ENCODE results near the gene IRF4.

The IRF4 gene

GRCh38 chr6:355373-356208 is 36.0 kb upstream of the IRF4 start:
- H3K36me3 ChIP-seq (ENCODE audit: control insufficient read depth, insufficient read depth, low read length, severe bottlenecking): no peaks in the 10 kb centered on the region
- no peak for DNase-seq (ENCODE audit: low read depth)
- H3K9ac ChIP-seq (ENCODE audit: low read length): no peak overlapping the region
- H3K27me3 ChIP-seq (replicated peaks; ENCODE audit: control insufficient read depth, insufficient read depth, low read length): peaks cover 6% of the 10 kb centered on the region
- H3K4me3 ChIP-seq (ENCODE audit: low read length): no peak overlapping the region
- no peaks in the 10 kb centered on the region for H3K9me3 ChIP-seq (ENCODE audit: control insufficient read depth, low read length)
- no peaks in the 10 kb centered on the region for H3K4me1 ChIP-seq (ENCODE audit: control insufficient read depth, insufficient read depth, low read length)

- Histone ChIP-seq H3K9ac (ENCODE audit: low read length) (no peak overlapping the region), H3K27me3 (replicated peaks; ENCODE audit: control insufficient read depth, insufficient read depth, low read length) (peaks cover 12% of the 10 kb centered on the region), H3K4me3 (ENCODE audit: low read length) (no peak overlapping the region), H3K36me3 (ENCODE audit: control insufficient read depth, insufficient read depth, low read length, severe bottlenecking) (no peaks in the 10 kb centered on the region), H3K4me1 (ENCODE audit: control insufficient read depth, insufficient read depth, low read length) (peaks cover 3% of the 10 kb centered on the region), H3K9me3 (ENCODE audit: control insufficient read depth, low read length) (no peaks in the 10 kb centered on the region)
- no peak for DNase-seq (ENCODE audit: low read depth)
These were observed 34.7 kb upstream of the IRF4 start for GRCh38 chr6:356828-357251.

GRCh38 chr6:357261-357790 is 34.2 kb upstream of the IRF4 start:
- DNase-seq (ENCODE audit: low read depth): no peak
- H3K36me3 ChIP-seq (ENCODE audit: control insufficient read depth, insufficient read depth, low read length, severe bottlenecking): no peaks in the 10 kb centered on the region
- H3K9ac ChIP-seq (ENCODE audit: low read length): no peak overlapping the region
- H3K27me3 ChIP-seq (replicated peaks; ENCODE audit: control insufficient read depth, insufficient read depth, low read length): peaks cover 12% of the 10 kb centered on the region
- H3K9me3 ChIP-seq (ENCODE audit: control insufficient read depth, low read length): no peaks in the 10 kb centered on the region
- H3K4me1 ChIP-seq (ENCODE audit: control insufficient read depth, insufficient read depth, low read length): peaks cover 3% of the 10 kb centered on the region
- no peak overlapping the region for H3K4me3 ChIP-seq (ENCODE audit: low read length)

DNA sequence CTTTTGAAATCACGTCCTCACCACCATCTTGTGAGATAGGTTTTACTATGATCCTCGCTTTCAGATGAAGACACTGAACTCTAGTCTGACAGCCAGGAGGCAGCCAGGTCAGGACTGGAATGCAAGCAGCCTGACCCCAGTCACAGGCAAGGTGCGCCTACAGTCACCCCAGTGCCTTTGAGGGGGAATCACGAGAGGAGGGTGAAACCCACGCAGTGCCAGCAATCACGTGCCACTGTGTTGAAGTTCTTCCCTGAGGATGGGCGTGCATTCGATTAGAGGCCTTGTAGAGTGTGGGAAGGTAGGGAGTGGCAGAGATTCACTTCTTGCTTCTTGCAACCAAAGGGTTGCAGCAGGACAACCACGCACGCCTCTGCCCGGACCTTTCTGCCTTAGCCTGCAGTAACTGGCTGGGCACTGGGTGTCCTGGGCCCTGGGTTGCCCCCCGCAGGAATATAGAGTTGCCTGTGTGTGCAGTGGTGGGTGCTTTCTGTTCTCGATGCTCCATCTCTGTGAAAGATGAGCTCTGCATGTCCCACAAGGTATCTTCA is 33.7 kb upstream of the IRF4 start:
- DNase-seq (ENCODE audit: low read depth): no peak
- H3K4me1 ChIP-seq (ENCODE audit: control insufficient read depth, insufficient read depth, low read length): peaks cover 3% of the 10 kb centered on the region
- no peaks in the 10 kb centered on the region for H3K36me3 ChIP-seq (ENCODE audit: control insufficient read depth, insufficient read depth, low read length, severe bottlenecking)
- no peaks in the 10 kb centered on the region for H3K9me3 ChIP-seq (ENCODE audit: control insufficient read depth, low read length)
- H3K4me3 ChIP-seq (ENCODE audit: low read length): no peak overlapping the region
- no peak overlapping the region for H3K9ac ChIP-seq (ENCODE audit: low read length)
- peaks cover 16% of the 10 kb centered on the region for H3K27me3 ChIP-seq (replicated peaks; ENCODE audit: control insufficient read depth, insufficient read depth, low read length)

- H3K27me3 ChIP-seq (replicated peaks; ENCODE audit: control insufficient read depth, insufficient read depth, low read length): peaks cover 17% of the 10 kb centered on the region
- DNase-seq (ENCODE audit: low read depth): no peak
- H3K9ac ChIP-seq (ENCODE audit: low read length): no peak overlapping the region
- H3K36me3 ChIP-seq (ENCODE audit: control insufficient read depth, insufficient read depth, low read length, severe bottlenecking): no peaks in the 10 kb centered on the region
- H3K4me1 ChIP-seq (ENCODE audit: control insufficient read depth, insufficient read depth, low read length): peaks cover 3% of the 10 kb centered on the region
- no peak overlapping the region for H3K4me3 ChIP-seq (ENCODE audit: low read length)
- H3K9me3 ChIP-seq (ENCODE audit: control insufficient read depth, low read length): no peaks in the 10 kb centered on the region
These were observed 33.1 kb upstream of the IRF4 start for GRCh38 chr6:358432-358831.

- Histone ChIP-seq H3K36me3 (ENCODE audit: control insufficient read depth, insufficient read depth, low read length, severe bottlenecking) (no peaks in the 10 kb centered on the region), H3K4me1 (ENCODE audit: control insufficient read depth, insufficient read depth, low read length) (peaks cover 3% of the 10 kb centered on the region), H3K27me3 (replicated peaks; ENCODE audit: control insufficient read depth, insufficient read depth, low read length) (peaks cover 17% of the 10 kb centered on the region), H3K4me3 (ENCODE audit: low read length) (no peak overlapping the region), H3K9me3 (ENCODE audit: control insufficient read depth, low read length) (no peaks in the 10 kb centered on the region), H3K9ac (ENCODE audit: low read length) (no peak overlapping the region)
- no peak for DNase-seq (ENCODE audit: low read depth)
These were observed 32.7 kb upstream of the IRF4 start for GRCh38 chr6:358847-359246.

DNA sequence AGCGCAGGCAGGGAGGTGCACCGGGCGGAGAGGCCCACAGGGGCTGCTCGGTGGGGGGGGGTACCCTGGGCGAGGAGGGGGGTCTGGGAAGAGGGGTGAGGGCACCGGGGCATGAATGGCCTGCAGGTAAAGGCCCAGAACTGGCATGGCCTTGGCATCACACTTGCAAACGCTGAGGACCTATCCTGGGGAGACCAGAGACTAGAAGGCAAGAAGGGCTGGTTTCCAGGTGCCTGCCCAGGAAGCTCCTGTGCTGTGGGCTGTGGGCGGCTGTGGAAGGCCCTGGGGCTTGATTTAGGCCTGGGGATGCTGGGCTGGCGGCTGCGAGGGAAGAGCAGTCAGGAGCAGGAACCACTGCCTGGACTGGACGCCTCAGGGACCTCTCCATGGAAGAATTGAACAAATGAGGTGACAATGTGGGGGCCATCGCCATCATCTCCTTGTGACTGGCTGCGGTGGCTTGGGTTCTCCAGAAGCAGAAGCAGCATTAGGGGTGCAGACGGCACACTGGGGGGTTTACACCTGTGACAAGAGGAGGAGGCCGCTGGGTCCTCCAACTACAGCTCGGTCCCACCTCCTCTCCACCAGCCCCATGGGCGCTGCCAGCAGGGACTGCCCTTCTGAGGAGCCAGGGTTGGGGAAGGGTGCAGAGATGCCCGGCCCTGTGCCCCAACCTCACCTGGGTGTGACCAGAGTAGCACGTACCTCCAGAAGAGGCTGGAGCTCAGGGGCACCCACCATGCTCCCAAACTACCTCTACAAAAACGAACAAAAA is 32.1 kb upstream of the IRF4 start:
- peaks cover 3% of the 10 kb centered on the region for H3K4me1 ChIP-seq (ENCODE audit: control insufficient read depth, insufficient read depth, low read length)
- H3K27me3 ChIP-seq (replicated peaks; ENCODE audit: control insufficient read depth, insufficient read depth, low read length): peaks cover 23% of the 10 kb centered on the region
- H3K9ac ChIP-seq (ENCODE audit: low read length): no peak overlapping the region
- H3K4me3 ChIP-seq (ENCODE audit: low read length): no peak overlapping the region
- no peaks in the 10 kb centered on the region for H3K36me3 ChIP-seq (ENCODE audit: control insufficient read depth, insufficient read depth, low read length, severe bottlenecking)
- DNase-seq (ENCODE audit: low read depth): no peak
- H3K9me3 ChIP-seq (ENCODE audit: control insufficient read depth, low read length): no peaks in the 10 kb centered on the region

DNA sequence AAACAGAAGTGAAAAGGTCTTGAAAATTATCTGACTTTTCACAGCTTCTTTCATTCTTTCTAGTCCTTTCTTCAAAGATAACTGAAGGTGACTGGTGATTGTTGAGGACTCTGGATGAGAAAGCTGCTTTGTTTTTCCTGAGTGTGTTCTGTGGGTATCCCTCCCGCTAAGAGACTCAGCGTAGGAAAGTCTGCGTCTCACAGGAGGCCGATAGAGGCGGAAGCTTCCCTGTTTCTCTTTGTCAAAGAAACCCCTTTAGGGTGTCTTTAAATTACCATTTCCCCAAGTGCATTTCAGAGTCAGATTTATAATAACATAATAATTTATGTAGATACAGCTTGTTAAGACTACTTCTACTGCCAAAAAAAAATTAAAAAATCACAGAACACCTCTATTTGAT is 31.2 kb upstream of the IRF4 start:
- H3K9ac ChIP-seq (ENCODE audit: low read length): no peak overlapping the region
- peaks cover 31% of the 10 kb centered on the region for H3K27me3 ChIP-seq (replicated peaks; ENCODE audit: control insufficient read depth, insufficient read depth, low read length)
- no peaks in the 10 kb centered on the region for H3K36me3 ChIP-seq (ENCODE audit: control insufficient read depth, insufficient read depth, low read length, severe bottlenecking)
- no peaks in the 10 kb centered on the region for H3K9me3 ChIP-seq (ENCODE audit: control insufficient read depth, low read length)
- DNase-seq (ENCODE audit: low read depth): no peak
- H3K4me1 ChIP-seq (ENCODE audit: control insufficient read depth, insufficient read depth, low read length): peaks cover 3% of the 10 kb centered on the region
- H3K4me3 ChIP-seq (ENCODE audit: low read length): no peak overlapping the region

DNA sequence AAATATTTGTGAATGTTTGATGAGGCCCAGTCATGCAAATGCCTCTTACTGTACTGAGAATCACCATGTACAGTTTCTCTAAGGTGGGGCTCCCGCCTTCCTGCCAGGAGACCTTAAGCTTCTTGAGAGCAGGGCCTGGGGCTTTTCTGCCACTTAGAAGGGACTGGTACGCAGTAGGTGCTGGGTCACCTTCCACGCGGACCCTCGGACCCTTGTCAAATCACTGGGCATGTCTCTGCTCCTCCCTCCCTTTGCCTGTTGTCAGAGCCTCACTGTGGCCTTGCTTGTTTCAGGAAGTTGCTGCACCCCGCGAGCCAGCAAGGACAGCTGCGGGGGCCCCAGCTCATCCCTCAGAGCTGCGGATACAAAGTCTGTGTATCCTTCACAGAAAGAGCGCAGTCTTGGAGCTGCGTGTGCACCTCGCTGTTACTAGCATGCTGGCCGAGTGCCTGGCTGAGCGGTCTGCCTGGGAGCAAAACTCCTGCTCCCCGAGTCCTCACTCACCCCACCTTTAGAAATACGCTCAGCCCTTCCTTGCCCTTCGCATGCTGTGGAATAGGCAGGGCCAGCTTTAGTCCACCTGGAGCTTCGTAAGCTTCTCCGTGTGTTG is 30.7 kb upstream of the IRF4 start:
- Histone ChIP-seq H3K4me3 (ENCODE audit: low read length) (no peak overlapping the region), H3K36me3 (ENCODE audit: control insufficient read depth, insufficient read depth, low read length, severe bottlenecking) (no peaks in the 10 kb centered on the region), H3K9ac (ENCODE audit: low read length) (no peak overlapping the region), H3K4me1 (ENCODE audit: control insufficient read depth, insufficient read depth, low read length) (peaks cover 3% of the 10 kb centered on the region), H3K9me3 (ENCODE audit: control insufficient read depth, low read length) (no peaks in the 10 kb centered on the region), H3K27me3 (replicated peaks; ENCODE audit: control insufficient read depth, insufficient read depth, low read length) (peaks cover 35% of the 10 kb centered on the region)
- no peak for DNase-seq (ENCODE audit: low read depth)

GRCh38 chr6:361411-362132 is 30.0 kb upstream of the IRF4 start:
- no peak overlapping the region for H3K4me3 ChIP-seq (ENCODE audit: low read length)
- H3K9ac ChIP-seq (ENCODE audit: low read length): no peak overlapping the region
- peaks cover 42% of the 10 kb centered on the region for H3K27me3 ChIP-seq (replicated peaks; ENCODE audit: control insufficient read depth, insufficient read depth, low read length)
- no peaks in the 10 kb centered on the region for H3K36me3 ChIP-seq (ENCODE audit: control insufficient read depth, insufficient read depth, low read length, severe bottlenecking)
- no peaks in the 10 kb centered on the region for H3K9me3 ChIP-seq (ENCODE audit: control insufficient read depth, low read length)
- DNase-seq (ENCODE audit: low read depth): no peak
- peaks cover 7% of the 10 kb centered on the region for H3K4me1 ChIP-seq (ENCODE audit: control insufficient read depth, insufficient read depth, low read length)

Data from adipocyte (in vitro differentiated cells).